Motor neuron (in vitro differentiated cells): ENCODE data around the gene CREB3L2. TPM values are rescaled to one million over a fixed set of nuclear protein-coding genes. Genes with fewer than 3 reads are reported as not detected.

Source experiments
- ATAC-seq, 8 experiments: fragments of 200-7000 bp; cut with Tn5 transposase; replicated peaks in 6 of 8; 2 replicates each; pipeline ENCODE4 v1.8.0; 2021; ENCODE audit warnings: mild to moderate bottlenecking in 8 of 8, moderate library complexity in 8 of 8
- H3K27ac ChIP-seq, 2 donors: fragments of 250-450 bp; sonication (Bioruptor Pico); 2 replicates each; pipeline ENCODE4 v1.9.0; 2021; ENCODE audit warnings: antibody characterized with exemption in 2 of 2, mild to moderate bottlenecking in 2 of 2, moderate library complexity in 1 of 2
- H3K4me1 ChIP-seq, 2 donors: fragments of 250-450 bp; sonication (Bioruptor Pico); replicated peaks in 1 of 2; 2 replicates each; pipeline ENCODE4 v1.6.1; 2021; ENCODE audit warnings: antibody characterized with exemption in 2 of 2, mild to moderate bottlenecking in 2 of 2, moderate library complexity in 1 of 2
- H3K4me3 ChIP-seq, 5 donors: fragments of 250-450 bp; sonication (Bioruptor Pico); 2 replicates each; pipeline ENCODE4 v1.9.0; 2021; ENCODE audit warnings: antibody characterized with exemption in 5 of 5, mild to moderate bottlenecking in 5 of 5, moderate library complexity in 4 of 5
- WGBS, 10 experiments: fragments of 450-650 bp; shearing (Covaris generic); methylation state at CpG; one replicate each; pipeline ENCODE4 v1.0.0; 2022; 5-methylcytosine and 5-hydroxymethylcytosine counted together
- in situ Hi-C, 9 experiments: fragments of 400-800 bp; cut with MboI; loops; one replicate each; pipeline ENCODE4 v1.15.0; 2021; ENCODE audit warnings: low sequenced_read_pairs in 9 of 9, low pct_unique_long_range_greater_than_20kb in 2 of 9; ENCODE audit not compliant: unreplicated experiment in 9 of 9
- total RNA-seq, 8 experiments: library from RNA; unstranded; fragments of 300-600 nt; gene quantifications; 2 replicates each; pipeline versions ENCODE4 v1.2.3 to v1.2.4, GENCODE V29; 2022

CREB3L2 gene
- total RNA-seq, 8 experiments from 2014 or later, result 2.4 to 33.0 (median 6.4) TPM

DNA sequence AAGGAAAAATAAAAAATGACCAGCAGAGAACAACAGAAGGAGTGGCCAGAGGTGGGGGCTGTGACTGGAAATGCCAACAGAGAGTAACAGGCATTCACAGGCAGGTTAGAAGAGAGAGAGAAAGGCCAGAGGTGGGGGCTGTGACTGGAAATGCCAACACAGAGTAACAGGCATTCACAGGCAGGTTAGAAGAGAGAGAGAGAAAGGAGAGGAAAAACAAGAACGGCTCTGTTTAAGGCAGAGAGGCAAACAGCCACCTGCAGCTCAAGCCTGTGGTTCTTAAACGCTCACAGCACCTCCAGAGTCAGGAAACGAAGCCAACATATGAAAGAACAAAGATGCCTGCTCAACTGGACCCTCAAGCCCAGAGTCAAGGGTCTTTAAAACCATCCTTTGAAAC is 115.6 kb downstream of the CREB3L2 start:
- no peak for ATAC-seq
- Histone ChIP-seq H3K27ac (no peak overlapping the region), H3K4me3 (no peak overlapping the region), H3K4me1 (peaks cover 13 to 22% of the 10 kb centered on the region in 2 donors)
- in situ Hi-C loops, result loop anchor here in 5 of 9 experiments (25.0 kb wide), 1 partner anchor 224 kb away; no protein-coding TSS in a partner anchor
- WGBS, 10 experiments, result 59 to 100% (median 63%) methylated on average over 1 to 3 of the region's 3 CpGs; no CpG with 5 or more reads in 3 of the 10 experiments

DNA sequence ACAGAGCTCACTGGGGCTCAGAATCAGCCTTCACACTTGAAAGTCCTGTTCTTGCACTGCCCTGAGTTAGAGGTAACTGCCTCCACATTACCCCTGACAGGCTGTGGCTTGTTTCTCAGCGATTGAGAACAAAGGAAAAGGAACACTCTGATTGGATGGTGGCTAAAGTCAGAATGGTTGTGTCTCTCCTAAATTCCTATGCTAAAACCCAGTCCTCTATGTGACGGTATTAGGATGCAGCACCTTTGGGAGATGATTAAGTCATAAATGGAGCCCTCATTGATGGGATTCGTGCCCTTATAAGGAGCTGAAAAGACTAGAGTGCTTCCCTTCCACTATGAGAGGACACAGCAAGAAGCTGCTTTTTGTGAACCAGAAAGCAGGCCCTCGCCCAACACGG is 116.2 kb downstream of the CREB3L2 start:
- ATAC-seq, result no peak
- no peak overlapping the region for H3K4me3 ChIP-seq
- H3K4me1 ChIP-seq, result peaks cover 13 to 22% of the 10 kb centered on the region in 2 donors
- no peak overlapping the region for H3K27ac ChIP-seq
- in situ Hi-C loops, result loop anchor here in 5 of 9 experiments (25.0 kb wide), 1 partner anchor 223 kb away; no protein-coding TSS in a partner anchor
- 67 to 100% (median 92%) methylated on average over 2 to 5 of the region's 5 CpGs; no CpG with 5 or more reads in 2 of the 10 experiments for WGBS, 10 experiments

GRCh38 chr7:137882806-137883205 is 119.1 kb downstream of the CREB3L2 start:
- peaks cover 35 to 36% of the 10 kb centered on the region in 2 donors for H3K4me1 ChIP-seq
- no peak overlapping the region for H3K27ac ChIP-seq
- peak in 3 of 8 experiments; percentile 12 to 47 (median 45) for ATAC-seq
- in situ Hi-C loops, result loop anchor here in 5 of 9 experiments (25.0 kb wide), 1 partner anchor 221 kb away; no protein-coding TSS in a partner anchor
- H3K4me3 ChIP-seq, result no peak overlapping the region

DNA sequence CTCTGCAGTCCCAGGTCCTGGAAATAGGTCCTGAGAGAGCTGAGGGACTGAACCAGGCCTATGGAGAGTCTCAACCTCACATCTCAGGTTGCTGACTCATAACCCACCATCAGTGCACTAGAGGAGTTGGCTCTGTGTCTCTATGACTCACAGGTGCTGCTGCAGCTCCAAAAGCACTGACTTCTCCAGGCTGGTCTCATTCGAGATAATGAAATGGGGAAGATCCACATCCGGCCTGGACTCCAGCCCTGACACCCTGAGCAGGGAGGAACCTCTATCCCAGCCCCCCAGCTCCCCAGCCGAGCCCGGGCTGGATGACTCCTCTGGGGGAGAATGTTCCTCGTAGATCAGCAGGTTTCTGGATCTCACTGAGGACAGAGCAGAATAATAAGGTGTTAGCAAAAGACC is 119.6 kb downstream of the CREB3L2 start:
- Histone ChIP-seq H3K27ac (no peak overlapping the region), H3K4me1 (peaks cover 37 to 40% of the 10 kb centered on the region in 2 donors)
- ATAC-seq, result peak in 2 of 8 experiments; percentile 65 to 75

GRCh38 chr7:137881607-137882260 is 120.2 kb downstream of the CREB3L2 start:
- 80 to 100% (median 93%) methylated on average over 1 to 7 of the region's 8 CpGs; no CpG with 5 or more reads in 2 of the 10 experiments for WGBS, 10 experiments
- H3K27ac ChIP-seq, result no peak overlapping the region

More for the DNA sequence above, 119.6 kb downstream of the CREB3L2 start:
- in situ Hi-C loops, result loop anchor here in 5 of 9 experiments (25.0 kb wide), 1 partner anchor 220 kb away; no protein-coding TSS in a partner anchor
- H3K4me3 ChIP-seq, result no peak overlapping the region
- 20 to 94% (median 57%) methylated on average over 1 to 2 of the region's 5 CpGs; no CpG with 5 or more reads in 6 of the 10 experiments for WGBS, 10 experiments

DNA sequence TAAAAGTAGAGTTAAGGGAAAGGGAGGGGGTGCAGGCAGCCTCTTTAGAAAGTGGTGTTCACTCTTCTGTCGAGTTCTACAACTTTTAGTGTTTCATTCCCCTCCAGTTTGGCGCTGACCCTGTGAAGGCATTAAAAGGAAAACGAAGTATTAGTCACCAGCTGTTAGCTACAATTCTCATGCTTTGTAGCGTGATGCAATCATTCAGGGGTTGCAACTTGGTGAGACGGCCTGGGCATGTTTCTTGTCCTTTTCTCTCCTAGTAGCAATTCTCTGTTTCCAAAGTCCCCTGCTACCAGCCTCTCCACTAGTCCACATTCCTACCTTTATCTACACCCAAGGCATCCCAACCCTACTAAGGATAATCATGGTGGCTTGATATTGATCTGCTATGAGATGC is 121.5 kb downstream of the CREB3L2 start:
- Histone ChIP-seq H3K4me3 (no peak overlapping the region), H3K27ac (no peak overlapping the region), H3K4me1 (peaks cover 32 to 38% of the 10 kb centered on the region in 2 donors)
- in situ Hi-C loops, result loop anchor here in 5 of 9 experiments (25.0 kb wide), 1 partner anchor 218 kb away; no protein-coding TSS in a partner anchor
- peak in 2 of 8 experiments; percentile 4 to 16 for ATAC-seq
- 15 to 85% (median 64%) methylated on average over 1 to 5 of the region's 5 CpGs; no CpG with 5 or more reads in 4 of the 10 experiments for WGBS, 10 experiments

More at GRCh38 chr7:137881607-137882260, 120.2 kb downstream of the CREB3L2 start:
- ATAC-seq, result no peak
- in situ Hi-C loops, result loop anchor here in 5 of 9 experiments (25.0 kb wide), 1 partner anchor 219 kb away; no protein-coding TSS in a partner anchor
- peaks cover 37 to 45% of the 10 kb centered on the region in 2 donors for H3K4me1 ChIP-seq
- no peak overlapping the region for H3K4me3 ChIP-seq

DNA sequence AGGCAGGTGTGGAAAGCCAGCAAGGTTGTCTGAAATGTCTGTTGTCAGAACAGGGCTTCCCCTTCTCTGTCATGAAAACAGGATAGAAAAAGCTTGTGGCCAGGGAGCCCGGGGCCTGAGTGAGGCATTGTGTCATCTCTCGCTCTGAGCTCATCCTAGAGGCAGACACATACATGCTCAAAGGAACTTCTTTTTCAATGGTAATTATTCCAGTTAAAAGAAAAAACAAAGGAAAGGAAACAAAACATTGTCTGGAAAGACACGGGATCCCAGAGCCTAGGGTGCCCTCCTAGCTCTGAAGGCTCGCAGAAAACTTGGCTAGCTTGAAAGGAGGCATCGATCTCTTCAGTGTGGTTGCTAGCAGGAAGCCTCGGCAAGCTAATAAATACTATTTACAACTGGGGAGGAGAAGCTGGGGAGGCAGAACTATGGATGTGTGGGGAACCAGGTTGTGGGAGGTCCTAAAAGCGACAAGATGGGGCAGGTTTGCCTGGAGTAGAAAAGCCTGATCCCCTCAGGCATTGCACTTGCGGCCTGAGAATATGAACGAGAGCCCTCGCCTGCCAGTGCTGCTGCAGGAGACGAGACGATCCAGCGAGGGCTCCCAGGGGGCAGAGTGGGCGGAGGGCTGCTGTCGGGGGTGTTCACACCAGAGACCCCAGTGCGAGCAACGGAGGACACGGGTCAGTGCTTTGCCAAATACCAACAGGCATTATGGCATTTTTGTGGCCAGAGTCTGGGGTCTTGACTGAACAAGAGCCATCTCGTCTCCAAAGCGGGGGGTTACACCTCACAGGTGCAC is 122.3 kb downstream of the CREB3L2 start:
- in situ Hi-C loops, result loop anchor here in 5 of 9 experiments (25.0 kb wide), 1 partner anchor 217 kb away; no protein-coding TSS in a partner anchor
- H3K27ac ChIP-seq, result peak overlapping the region; percentile 24 to 40
- WGBS, 10 experiments, result 8 to 70% (median 28%) methylated on average over 2 to 10 of the region's 20 CpGs; no CpG with 5 or more reads in 4 of the 10 experiments
- ATAC-seq, result peak in 5 of 8 experiments; percentile 83 to 86 (median 86)
- H3K4me3 ChIP-seq, result no peak overlapping the region
- peaks cover 34 to 46% of the 10 kb centered on the region in 2 donors for H3K4me1 ChIP-seq

GRCh38 chr7:137878333-137878961 is 123.4 kb downstream of the CREB3L2 start:
- no peak overlapping the region for H3K4me3 ChIP-seq
- peaks cover 46 to 57% of the 10 kb centered on the region in 2 donors for H3K4me1 ChIP-seq
- peak in 4 of 8 experiments; percentile 20 to 71 (median 60) for ATAC-seq
- 29 to 96% (median 74%) methylated on average over 1 to 3 of the region's 8 CpGs; no CpG with 5 or more reads in 5 of the 10 experiments for WGBS, 10 experiments
- H3K27ac ChIP-seq, result no peak overlapping the region
- in situ Hi-C loops, result loop anchor here in 5 of 9 experiments (25.0 kb wide), 1 partner anchor 216 kb away; no protein-coding TSS in a partner anchor

GRCh38 chr7:137877027-137877675 is 124.7 kb downstream of the CREB3L2 start:
- in situ Hi-C loops, result loop anchor here in 5 of 9 experiments (25.0 kb wide), 1 partner anchor 215 kb away; no protein-coding TSS in a partner anchor
- no peak for ATAC-seq
- Histone ChIP-seq H3K27ac (no peak overlapping the region), H3K4me1 (peaks cover 41 to 56% of the 10 kb centered on the region in 2 donors), H3K4me3 (no peak overlapping the region)
- 41 to 100% (median 68%) methylated on average over 2 to 5 of the region's 5 CpGs for WGBS, 10 experiments

- no peak for ATAC-seq
- H3K27ac ChIP-seq, result no peak overlapping the region
These were observed 126.1 kb downstream of the CREB3L2 start for GRCh38 chr7:137875746-137876145.

DNA sequence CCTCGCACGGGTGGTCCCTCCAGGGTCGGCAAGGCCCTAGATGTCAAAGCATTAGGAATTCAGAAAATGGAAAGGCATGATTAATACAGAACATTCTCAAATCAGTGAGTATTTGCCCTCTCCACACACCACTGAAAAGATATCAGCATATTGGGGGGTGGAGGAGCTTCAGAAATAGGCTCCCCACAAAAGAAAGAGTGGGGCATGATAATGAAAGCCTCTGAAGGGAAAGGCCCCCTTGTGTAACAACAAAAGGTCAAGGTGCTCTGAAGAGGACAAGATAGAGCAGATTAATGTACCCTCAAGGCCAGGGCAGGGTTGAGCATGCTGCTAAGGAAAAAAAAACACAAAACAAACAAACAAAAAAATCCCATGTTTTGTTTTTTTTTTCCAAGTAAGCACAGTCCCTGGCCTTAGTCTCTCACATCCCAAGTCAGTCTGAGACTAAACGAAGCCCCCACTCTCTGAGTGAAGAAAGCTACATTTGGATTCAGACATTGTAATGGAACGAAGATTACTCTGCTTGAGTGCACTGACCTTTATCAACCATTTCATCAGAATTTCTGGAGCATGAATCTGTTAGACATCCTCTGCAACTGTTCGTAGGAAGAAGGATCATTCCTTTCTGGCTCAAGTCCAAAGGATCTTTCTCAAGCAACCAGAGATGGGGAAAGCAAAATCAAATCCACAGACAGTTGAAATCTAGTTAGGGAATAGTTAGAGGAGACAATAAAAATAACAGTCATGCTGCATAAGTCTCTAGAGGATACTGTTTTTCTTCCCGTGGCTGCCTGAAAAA is 127.7 kb downstream of the CREB3L2 start:
- peak in 5 of 8 experiments; percentile 81 to 89 (median 86) for ATAC-seq
- H3K4me3 ChIP-seq, result no peak overlapping the region
- peaks cover 31 to 47% of the 10 kb centered on the region in 2 donors for H3K4me1 ChIP-seq
- H3K27ac ChIP-seq, result peak overlapping the region; percentile 50 to 72
- 0 to 79% (median 38%) methylated on average over 1 to 7 of the region's 7 CpGs; no CpG with 5 or more reads in 1 of the 10 experiments for WGBS, 10 experiments
- in situ Hi-C loops, result no loop called here

More at GRCh38 chr7:137875746-137876145, 126.1 kb downstream of the CREB3L2 start:
- in situ Hi-C loops, result loop anchor here in 5 of 9 experiments (25.0 kb wide), 1 partner anchor 213 kb away; no protein-coding TSS in a partner anchor
- H3K4me1 ChIP-seq, result peaks cover 41 to 56% of the 10 kb centered on the region in 2 donors
- no peak overlapping the region for H3K4me3 ChIP-seq
- WGBS, 10 experiments, result 89 to 100% (median 97%) methylated on average over 1 to 4 of the region's 4 CpGs
